ENCODE results near the gene CHCHD10. TPM values are rescaled to one million over a fixed set of nuclear protein-coding genes. Genes with fewer than 3 reads are reported as not detected.
A peak's percentile ranks its signal among the peaks of the same experiment; 100 is the strongest.

The CHCHD10 gene
- 10 to 100 TPM; 19.9 to 61.2 (median 31.2) TPM for total RNA-seq

DNA sequence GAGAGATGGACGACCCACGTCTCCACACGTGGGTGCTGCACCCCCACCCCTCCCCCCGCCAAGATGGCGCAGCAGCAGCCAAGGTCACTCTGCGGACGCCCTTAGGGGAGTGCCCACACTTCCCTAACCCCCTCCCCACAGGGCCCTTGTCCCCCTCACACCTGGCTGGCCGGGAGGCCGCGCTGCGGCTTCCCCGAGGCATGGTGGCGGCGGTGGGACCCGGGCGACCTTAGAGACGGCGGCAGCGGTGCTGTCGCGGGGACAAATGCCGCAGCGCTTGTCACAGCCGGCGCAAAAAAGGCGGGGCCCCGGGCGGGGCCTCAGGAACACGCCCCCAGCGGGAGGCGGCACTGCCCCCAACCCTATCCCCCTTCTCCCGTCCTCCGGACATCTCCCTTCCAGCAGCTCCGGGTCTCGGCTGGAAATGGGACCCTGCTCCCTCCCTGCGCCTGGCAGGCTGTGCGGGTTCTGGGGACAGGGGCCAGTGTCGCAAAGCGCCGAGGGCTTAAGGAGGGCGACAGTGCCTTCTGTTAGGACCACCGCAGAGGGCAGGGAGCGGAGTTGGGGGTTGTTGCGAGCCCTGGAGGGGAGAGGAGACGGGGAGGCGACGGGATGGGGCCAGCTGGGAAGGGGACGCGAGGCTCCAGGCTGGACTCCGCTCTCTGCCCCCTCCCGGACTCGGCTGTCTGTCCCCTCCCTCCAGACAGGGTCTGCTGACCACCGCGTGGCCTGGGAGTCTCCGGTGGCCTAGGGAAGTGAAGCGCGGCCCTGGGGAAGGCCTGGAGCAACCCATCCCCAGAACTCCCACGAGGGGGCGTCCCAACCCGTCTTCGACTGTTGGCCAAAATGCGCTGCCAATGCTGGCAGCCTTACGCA is at the start of gene CHCHD10:
Gene CHCHD10 (minus strand): TSS at position 300 of the 876 bp plus-strand sequence. CDS start 98 bp downstream, at position 202.
- DNase-seq (ENCODE audit: low spot score) = peak; percentile 62
- TF ChIP-seq, protein P1, sequence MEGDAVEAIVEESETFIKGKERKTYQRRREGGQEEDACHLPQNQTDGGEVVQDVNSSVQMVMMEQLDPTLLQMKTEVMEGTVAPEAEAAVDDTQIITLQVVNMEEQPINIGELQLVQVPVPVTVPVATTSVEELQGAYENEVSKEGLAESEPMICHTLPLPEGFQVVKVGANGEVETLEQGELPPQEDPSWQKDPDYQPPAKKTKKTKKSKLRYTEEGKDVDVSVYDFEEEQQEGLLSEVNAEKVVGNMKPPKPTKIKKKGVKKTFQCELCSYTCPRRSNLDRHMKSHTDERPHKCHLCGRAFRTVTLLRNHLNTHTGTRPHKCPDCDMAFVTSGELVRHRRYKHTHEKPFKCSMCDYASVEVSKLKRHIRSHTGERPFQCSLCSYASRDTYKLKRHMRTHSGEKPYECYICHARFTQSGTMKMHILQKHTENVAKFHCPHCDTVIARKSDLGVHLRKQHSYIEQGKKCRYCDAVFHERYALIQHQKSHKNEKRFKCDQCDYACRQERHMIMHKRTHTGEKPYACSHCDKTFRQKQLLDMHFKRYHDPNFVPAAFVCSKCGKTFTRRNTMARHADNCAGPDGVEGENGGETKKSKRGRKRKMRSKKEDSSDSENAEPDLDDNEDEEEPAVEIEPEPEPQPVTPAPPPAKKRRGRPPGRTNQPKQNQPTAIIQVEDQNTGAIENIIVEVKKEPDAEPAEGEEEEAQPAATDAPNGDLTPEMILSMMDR (IDR thresholded peaks at IDR 0.05) = peak in 2 of 3 donors; percentile 17 to 59
- ATAC-seq (ENCODE audit: low FRiP score) = peak; percentile 74

DNA sequence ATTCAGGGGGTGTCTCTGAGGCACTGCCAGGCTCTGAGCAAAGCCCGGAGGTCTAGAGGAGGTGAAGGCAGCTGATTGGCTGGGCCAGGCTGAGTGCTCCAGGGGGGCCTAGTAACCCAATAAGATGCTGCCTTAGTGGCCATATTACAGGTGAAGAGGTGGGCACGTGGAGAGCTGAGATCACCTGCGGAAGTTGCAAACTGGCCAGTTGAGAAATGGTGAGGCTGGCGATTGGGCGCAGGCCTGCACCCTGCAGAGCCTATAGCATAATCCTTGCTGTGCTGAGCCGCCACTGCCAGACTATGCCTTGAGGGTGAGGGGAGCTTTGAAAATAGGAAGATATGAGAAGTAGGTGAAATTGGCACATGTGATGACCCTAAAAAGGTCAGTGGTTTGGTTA is 49.4 kb upstream of the CHCHD10 start:
- DNase-seq (ENCODE audit: low spot score) (no peak), ATAC-seq (ENCODE audit: low FRiP score) (no peak)
- TF ChIP-seq, protein P1 (IDR thresholded peaks at IDR 0.05) = no peak

DNA sequence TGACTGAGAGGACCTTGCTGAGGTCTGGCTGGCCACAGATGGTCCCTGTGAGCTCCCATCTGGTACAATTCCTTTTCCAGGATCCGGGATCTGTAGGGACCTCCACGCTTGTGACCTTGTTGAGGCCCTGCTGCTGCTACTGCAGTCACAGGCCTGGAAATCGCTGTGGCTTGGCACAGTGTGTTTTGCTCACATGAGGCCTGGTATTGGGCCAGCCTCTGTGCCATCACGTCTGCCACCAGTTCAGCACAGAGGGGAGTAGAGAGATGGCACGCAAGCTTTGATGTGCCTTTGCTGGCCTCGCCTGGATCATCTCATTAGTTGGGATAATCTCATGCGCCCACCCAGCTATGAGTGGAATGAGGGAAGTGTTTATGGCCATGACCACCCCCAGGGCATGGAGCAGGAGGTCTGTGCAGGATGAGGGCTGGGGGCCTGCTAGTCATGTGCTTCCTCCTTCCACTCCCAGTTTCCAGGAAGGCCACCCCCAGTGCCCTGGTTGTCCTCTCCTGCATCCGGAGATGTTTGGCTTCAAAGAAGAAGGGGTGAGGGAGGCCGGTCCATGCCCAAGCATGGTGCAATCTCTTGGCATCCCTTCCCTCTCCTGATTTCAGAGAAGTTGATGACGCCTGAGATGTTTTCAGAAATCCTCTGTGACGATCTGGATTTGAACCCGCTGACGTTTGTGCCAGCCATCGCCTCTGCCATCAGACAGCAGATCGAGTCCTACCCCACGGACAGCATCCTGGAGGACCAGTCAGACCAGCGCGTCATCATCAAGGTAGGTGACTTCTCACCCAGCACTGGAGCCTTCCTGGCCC is 48.6 kb upstream of the CHCHD10 start:
- DNase-seq (ENCODE audit: low spot score) = no peak
- TF ChIP-seq, protein P1 (IDR thresholded peaks at IDR 0.05) = no peak
- ATAC-seq (ENCODE audit: low FRiP score) = no peak

DNA sequence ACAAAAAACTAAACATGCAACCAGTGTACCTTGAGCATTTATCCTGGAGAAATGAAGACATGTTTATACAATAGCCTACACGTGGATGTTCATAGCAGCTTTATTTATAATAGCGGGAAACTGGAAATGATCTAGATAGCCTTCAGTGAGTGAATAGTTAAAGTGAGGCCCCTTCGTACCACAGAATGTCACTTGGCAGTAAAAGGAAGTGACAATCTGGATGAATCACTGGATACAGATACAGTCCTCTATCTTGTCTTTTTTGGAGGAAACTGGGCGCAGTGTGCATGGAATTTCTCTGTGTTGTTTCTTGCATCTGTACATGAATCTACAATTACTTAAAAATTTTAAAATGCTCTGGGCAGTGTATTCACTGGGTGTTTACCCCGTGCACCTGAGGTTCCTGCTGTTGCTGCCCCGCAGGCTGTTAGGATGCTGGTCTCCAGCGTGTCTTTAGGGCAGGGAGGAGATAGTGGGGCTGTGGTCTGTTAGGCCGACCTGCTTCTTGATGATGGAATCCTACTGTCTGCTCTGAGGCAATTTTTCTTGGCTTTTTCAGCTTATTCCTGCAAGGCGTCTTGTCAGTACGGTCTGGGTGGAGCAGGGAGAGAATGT is 47.9 kb upstream of the CHCHD10 start:
- no peak for DNase-seq (ENCODE audit: low spot score)
- ATAC-seq (ENCODE audit: low FRiP score) = no peak
- TF ChIP-seq, protein P1 (IDR thresholded peaks at IDR 0.05) = no peak

DNA sequence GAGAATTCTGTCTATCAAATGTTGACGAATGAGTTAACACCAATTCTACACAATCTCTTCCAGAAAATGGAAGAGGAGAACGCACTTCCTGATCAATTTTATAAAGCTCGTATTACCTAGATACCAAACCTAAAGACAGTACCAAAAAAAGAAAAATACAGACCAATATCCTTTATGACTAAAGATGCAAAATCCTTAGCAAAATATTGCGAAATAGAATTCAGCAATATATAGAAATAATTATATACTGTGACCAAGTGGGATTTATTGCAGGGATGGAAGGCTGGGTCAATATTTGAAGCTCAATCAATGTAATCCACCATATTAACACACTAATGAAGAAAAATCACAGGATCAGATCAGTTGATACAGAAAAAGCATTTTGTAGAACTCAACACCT is 44.6 kb upstream of the CHCHD10 start:
- DNase-seq (ENCODE audit: low spot score) (no peak), ATAC-seq (ENCODE audit: low FRiP score) (no peak)
- TF ChIP-seq, protein P1 (IDR thresholded peaks at IDR 0.05) = no peak

DNA sequence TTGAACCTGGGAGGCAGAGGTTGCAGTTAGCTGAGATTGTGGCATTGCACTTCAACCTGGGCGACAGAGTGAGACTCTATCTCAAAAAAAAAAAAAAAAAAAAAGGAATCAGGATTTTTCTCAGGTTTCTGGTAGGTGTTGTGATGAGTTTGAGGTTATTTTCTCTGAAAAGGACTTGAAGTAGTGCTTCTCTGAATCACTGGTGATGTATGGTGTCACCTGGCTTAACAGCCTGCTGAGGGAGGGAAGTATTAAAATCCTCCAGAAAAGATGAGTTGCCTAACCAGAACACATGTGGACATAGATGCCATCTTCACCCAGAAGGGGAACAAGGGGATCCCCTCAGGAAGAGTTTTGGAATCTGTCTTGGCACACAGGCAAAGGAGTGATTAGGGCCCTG is 39.1 kb upstream of the CHCHD10 start:
- TF ChIP-seq, protein P1 (IDR thresholded peaks at IDR 0.05) = no peak
- DNase-seq (ENCODE audit: low spot score) = no peak
- ATAC-seq (ENCODE audit: low FRiP score) = no peak
